Measurements from ENCODE around the gene KRT73.

- TF ChIP-seq CTCF (IDR thresholded peaks at IDR 0.05; ENCODE audit: low read depth, low read length, missing input control) (no peak), ZBTB33 (IDR thresholded peaks at IDR 0.05) (no peak)
Observed at GRCh38 chr12:52662093-52662917, 43.9 kb upstream of the KRT73 start.
